Activated CD8-positive, alpha-beta T cell treated with anti-CD3 and anti-CD28 coated beads for 36 hours (primary cell): ENCODE data around the gene YJEFN3. TPM values are rescaled to one million over a fixed set of nuclear protein-coding genes. Genes with fewer than 3 reads are reported as not detected.

Experiments used
- ATAC-seq: fragments of 200-7000 bp; cut with Tn5 transposase; one replicate; pipeline ENCODE4 v1.10.0; 2021; ENCODE audit warnings: mild to moderate bottlenecking, moderate library complexity
- CTCF ChIA-PET: fragments of 350-600 bp; sonication (Branson Sonifier 250); formaldehyde crosslinking; loops from one replicate; lab custom pipeline; 2021; ENCODE audit warnings: antibody characterized with exemption; lab: Charles Lee
- POLR2A ChIA-PET: fragments of 350-600 bp; sonication (Branson Sonifier 250); formaldehyde crosslinking; loops from one replicate; lab custom pipeline; 2021; ENCODE audit warnings: antibody characterized with exemption; lab: Charles Lee
- DNase-seq: peaks from one replicate; pipeline ENCODE4 v3.0.0-alpha.2; 2020
- H3K27ac Mint-ChIP-seq: one replicate; pipeline ENCODE4 v1.8.0; 2021; ENCODE audit warnings: mild to moderate bottlenecking, mixed read lengths
- H3K27me3 Mint-ChIP-seq: one replicate; pipeline ENCODE4 v1.8.0; 2021; ENCODE audit warnings: mixed read lengths
- H3K36me3 Mint-ChIP-seq: one replicate; pipeline ENCODE4 v1.8.0; 2021; ENCODE audit warnings: low read depth, mixed read lengths
- H3K4me1 Mint-ChIP-seq: one replicate; pipeline ENCODE4 v1.8.0; 2021; ENCODE audit warnings: low read depth, mixed read lengths
- H3K4me3 Mint-ChIP-seq: one replicate; pipeline ENCODE4 v1.8.0; 2021; ENCODE audit warnings: mild to moderate bottlenecking, moderate library complexity, mixed read lengths
- H3K9me3 Mint-ChIP-seq: one replicate; pipeline ENCODE4 v1.8.0; 2021; ENCODE audit warnings: mixed read lengths
- CTCF ChIP-seq: fragments of 200-600 bp; IDR thresholded peaks from one replicate; pipeline ENCODE4 v1.8.0; 2022; ENCODE audit warnings: antibody characterized with exemption, mild to moderate bottlenecking
- intact Hi-C: fragments of 100-400 bp; cut with micrococcal nuclease; formaldehyde crosslinking; loops from one replicate; pipeline ENCODE4 v1.10.0; 2022
- total RNA-seq, 2 experiments: library from RNA; stranded (reverse); gene quantifications; one replicate each; pipeline ENCODE4 v1.2.3, GENCODE V29; 2021

The YJEFN3 gene
- total RNA-seq, 2 experiments from 2014 or later = 7.4 to 8.1 TPM

GRCh38 chr19:19527371-19527656 is 1.4 kb upstream of the YJEFN3 start:
- ChIA-PET POLR2A (interaction anchor here (0.8 to 2.7 kb wide), 2 partner anchors 13 to 116 kb away, joined by 3 to 6 read pairs; partner anchors contain the start of gene GMIP), CTCF (interaction anchor here (1.3 kb wide), 1 partner anchor 27 kb away, joined by 3 read pairs; no protein-coding TSS in a partner anchor)
- intact Hi-C loops = no loop called here
- TF ChIP-seq CTCF = no peak
- H3K9me3 Mint-ChIP-seq = no peaks in the 10 kb centered on the region
- ATAC-seq (no peak), DNase-seq (no peak)
- H3K27me3 Mint-ChIP-seq = no peaks in the 10 kb centered on the region
- H3K27ac Mint-ChIP-seq = no peak overlapping the region
- H3K4me1 Mint-ChIP-seq = peaks cover 18% of the 10 kb centered on the region
- peaks cover 16% of the 10 kb centered on the region for H3K36me3 Mint-ChIP-seq
- H3K4me3 Mint-ChIP-seq = no peak overlapping the region

- ChIA-PET CTCF (interaction anchor here (1.3 kb wide), 1 partner anchor 26 kb away, joined by 3 read pairs; no protein-coding TSS in a partner anchor), POLR2A (interaction anchor here (0.8 to 2.7 kb wide), 2 partner anchors 13 to 116 kb away, joined by 3 to 6 read pairs; partner anchors contain the start of gene GMIP)
- Mint-ChIP-seq H3K9me3 (no peaks in the 10 kb centered on the region), H3K27ac (no peak overlapping the region), H3K4me3 (no peak overlapping the region), H3K4me1 (peaks cover 16% of the 10 kb centered on the region), H3K36me3 (peaks cover 12% of the 10 kb centered on the region), H3K27me3 (no peaks in the 10 kb centered on the region)
- DNase-seq (no peak), ATAC-seq (no peak)
- TF ChIP-seq CTCF = no peak
- intact Hi-C loops = no loop called here
Observed at GRCh38 chr19:19527674-19528625, 761 bp upstream of the YJEFN3 start.

- ATAC-seq = no peak
Observed at GRCh38 chr19:19529783-19530422, 1.2 kb downstream of the YJEFN3 start.

GRCh38 chr19:19530423-19530804 is 1.7 kb downstream of the YJEFN3 start:
- no peak for DNase-seq
- Mint-ChIP-seq H3K27ac (no peak overlapping the region), H3K4me1 (peaks cover 13% of the 10 kb centered on the region), H3K27me3 (no peaks in the 10 kb centered on the region), H3K9me3 (no peaks in the 10 kb centered on the region), H3K4me3 (no peak overlapping the region), H3K36me3 (peaks cover 10% of the 10 kb centered on the region)
- ChIA-PET POLR2A (interaction anchor here (0.6 to 1.9 kb wide), 3 partner anchors 14 to 74 kb away, joined by 3 to 6 read pairs (median 3); partner anchors contain the start of gene NDUFA13), CTCF (interaction anchor here (1.3 to 7.2 kb wide), 5 partner anchors 9 to 132 kb away, joined by 3 to 111 read pairs (median 3); partner anchors contain the start of genes GMIP and TSSK6)
- ATAC-seq = no peak
- TF ChIP-seq CTCF = no peak
- intact Hi-C loops = loop anchor here (5.0 kb wide), 1 partner anchor 427 kb away; no protein-coding TSS in a partner anchor

More at GRCh38 chr19:19529783-19530422, 1.2 kb downstream of the YJEFN3 start:
- Mint-ChIP-seq H3K9me3 (no peaks in the 10 kb centered on the region), H3K27ac (no peak overlapping the region), H3K4me1 (peaks cover 13% of the 10 kb centered on the region), H3K4me3 (no peak overlapping the region), H3K36me3 (peaks cover 10% of the 10 kb centered on the region), H3K27me3 (no peaks in the 10 kb centered on the region)
- TF ChIP-seq CTCF = no peak
- CTCF ChIA-PET = interaction anchor here (1.3 to 7.2 kb wide), 5 partner anchors 8 to 132 kb away, joined by 3 to 111 read pairs (median 3); partner anchors contain the start of genes GMIP and TSSK6
- intact Hi-C loops = loop anchor here (5.0 kb wide), 1 partner anchor 427 kb away; no protein-coding TSS in a partner anchor
- POLR2A ChIA-PET = interaction anchor here (0.6 to 1.9 kb wide), 4 partner anchors 13 to 73 kb away, joined by 3 to 6 read pairs (median 3); partner anchors contain the start of gene NDUFA13
- no peak for DNase-seq
